ENCODE results near the gene N4BP2. TPM values are rescaled to one million over a fixed set of nuclear protein-coding genes. Genes with fewer than 3 reads are reported as not detected.

The N4BP2 gene
- total RNA-seq, 4 donors from 2014 or later = 5.3 to 11.9 (median 11.1) TPM

DNA sequence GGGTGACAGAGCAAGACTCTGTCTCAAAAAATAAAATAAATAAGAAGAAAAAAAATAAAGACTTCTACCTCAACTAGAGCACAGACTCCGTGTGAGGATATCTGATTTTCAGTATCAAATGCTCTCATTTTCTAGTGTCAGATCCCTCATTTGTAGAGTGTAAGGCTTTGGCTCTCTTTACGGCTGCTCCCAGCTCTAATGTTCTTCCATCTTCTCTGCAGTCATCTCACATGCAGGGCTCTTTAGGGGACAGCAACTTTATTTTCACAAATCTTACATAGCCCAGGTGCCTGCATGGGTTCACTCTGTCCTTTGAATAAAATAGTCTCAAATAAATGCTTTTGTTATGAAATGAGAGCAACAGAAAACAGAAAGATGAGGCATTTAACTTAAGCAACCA, 120.9 kb downstream of the N4BP2 start:
- TF ChIP-seq, protein P1, sequence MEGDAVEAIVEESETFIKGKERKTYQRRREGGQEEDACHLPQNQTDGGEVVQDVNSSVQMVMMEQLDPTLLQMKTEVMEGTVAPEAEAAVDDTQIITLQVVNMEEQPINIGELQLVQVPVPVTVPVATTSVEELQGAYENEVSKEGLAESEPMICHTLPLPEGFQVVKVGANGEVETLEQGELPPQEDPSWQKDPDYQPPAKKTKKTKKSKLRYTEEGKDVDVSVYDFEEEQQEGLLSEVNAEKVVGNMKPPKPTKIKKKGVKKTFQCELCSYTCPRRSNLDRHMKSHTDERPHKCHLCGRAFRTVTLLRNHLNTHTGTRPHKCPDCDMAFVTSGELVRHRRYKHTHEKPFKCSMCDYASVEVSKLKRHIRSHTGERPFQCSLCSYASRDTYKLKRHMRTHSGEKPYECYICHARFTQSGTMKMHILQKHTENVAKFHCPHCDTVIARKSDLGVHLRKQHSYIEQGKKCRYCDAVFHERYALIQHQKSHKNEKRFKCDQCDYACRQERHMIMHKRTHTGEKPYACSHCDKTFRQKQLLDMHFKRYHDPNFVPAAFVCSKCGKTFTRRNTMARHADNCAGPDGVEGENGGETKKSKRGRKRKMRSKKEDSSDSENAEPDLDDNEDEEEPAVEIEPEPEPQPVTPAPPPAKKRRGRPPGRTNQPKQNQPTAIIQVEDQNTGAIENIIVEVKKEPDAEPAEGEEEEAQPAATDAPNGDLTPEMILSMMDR (IDR thresholded peaks at IDR 0.05) = no peak
- no peak for TF ChIP-seq POLR2A (IDR thresholded peaks at IDR 0.05)
- intact Hi-C loops (cut with DNase I; ENCODE audit: low total_unique reads) = no loop called here
- H3K4me3 ChIP-seq (ENCODE audit: low read depth, poor library complexity, severe bottlenecking) = no peak overlapping the region
- 73 to 85% methylated on average over 2 of the region's 2 CpGs for WGBS, 2 donors
- DNase-seq (ENCODE audit: low spot score in 2 of 2) = no peak

DNA sequence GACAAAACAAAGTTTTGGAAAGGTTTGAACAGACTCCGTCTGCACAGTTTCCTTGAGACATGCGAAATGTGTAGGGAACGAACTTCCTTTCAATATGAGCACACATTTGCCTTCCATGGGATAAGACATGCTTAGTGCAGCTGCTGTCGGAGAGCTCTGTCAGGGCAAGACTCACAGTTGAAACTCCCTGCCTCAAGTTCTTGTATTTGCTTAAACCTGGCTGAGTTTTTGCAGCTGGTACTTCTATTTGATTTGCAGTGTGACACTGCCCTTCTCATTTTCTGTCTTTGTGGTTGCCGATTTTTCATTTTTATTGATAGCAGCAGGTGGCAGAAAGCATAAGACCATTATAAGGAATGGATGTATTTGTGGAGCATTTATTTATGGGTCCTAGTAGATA, 122.0 kb downstream of the N4BP2 start:
- WGBS, 2 donors = 38 to 42% methylated on average over 5 of the region's 5 CpGs
- DNase-seq (ENCODE audit: low spot score in 2 of 2) = no peak
- TF ChIP-seq POLR2A (IDR thresholded peaks at IDR 0.05) = no peak
- TF ChIP-seq, protein P1 (IDR thresholded peaks at IDR 0.05) = no peak
- intact Hi-C loops (cut with DNase I; ENCODE audit: low total_unique reads) = no loop called here
- no peak overlapping the region for H3K4me3 ChIP-seq (ENCODE audit: low read depth, poor library complexity, severe bottlenecking)

DNA sequence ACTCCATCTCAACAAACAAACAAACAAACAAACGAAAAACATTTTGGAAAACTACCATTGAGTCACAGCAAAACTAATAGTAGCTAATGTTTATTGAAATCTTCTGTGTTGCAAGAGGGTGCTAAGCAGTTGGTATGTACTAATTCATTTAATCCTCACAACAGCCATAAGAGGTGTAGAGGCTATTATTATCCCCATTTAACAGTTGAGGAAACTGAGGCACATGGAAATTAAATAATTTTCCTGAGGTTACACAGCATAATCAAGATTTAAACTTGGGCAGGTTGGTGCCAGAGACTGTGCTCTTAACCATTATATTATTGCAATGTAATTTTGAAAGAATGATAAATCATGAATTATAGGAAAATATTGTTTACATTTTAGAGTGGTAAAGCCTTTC, 122.7 kb downstream of the N4BP2 start:
- intact Hi-C loops (cut with DNase I; ENCODE audit: low total_unique reads) = no loop called here
- no peak overlapping the region for H3K4me3 ChIP-seq (ENCODE audit: low read depth, poor library complexity, severe bottlenecking)
- TF ChIP-seq, protein P1 (IDR thresholded peaks at IDR 0.05) = no peak
- no peak for TF ChIP-seq POLR2A (IDR thresholded peaks at IDR 0.05)
- no peak for DNase-seq (ENCODE audit: low spot score in 2 of 2)
- 81 to 100% methylated on average over 1 of the region's 1 CpG for WGBS, 2 donors

DNA sequence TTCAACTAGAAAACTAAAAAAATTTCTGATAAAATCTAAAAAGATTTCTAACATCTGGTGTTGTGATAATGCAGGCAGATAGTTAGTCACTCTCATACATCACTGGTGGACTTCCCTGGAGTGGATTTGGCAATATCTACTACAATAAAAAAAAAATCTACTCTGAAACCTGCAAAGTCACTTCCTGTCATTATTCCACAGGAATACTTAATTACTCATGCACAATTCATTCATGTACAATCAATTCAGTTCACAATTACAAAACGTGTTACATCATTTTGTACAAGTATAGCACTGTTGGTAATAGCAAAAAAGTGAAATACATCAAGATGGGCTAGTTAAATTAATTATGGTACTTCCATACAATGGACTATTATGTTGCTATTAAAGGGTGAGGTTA, 123.7 kb downstream of the N4BP2 start:
- TF ChIP-seq POLR2A (IDR thresholded peaks at IDR 0.05) = no peak
- TF ChIP-seq, protein P1 (IDR thresholded peaks at IDR 0.05) = no peak
- H3K4me3 ChIP-seq (ENCODE audit: low read depth, poor library complexity, severe bottlenecking) = no peak overlapping the region
- intact Hi-C loops (cut with DNase I; ENCODE audit: low total_unique reads) = no loop called here
- WGBS, 2 donors = 25 to 39% methylated on average over 1 of the region's 1 CpG
- DNase-seq (ENCODE audit: low spot score in 2 of 2) = no peak

DNA sequence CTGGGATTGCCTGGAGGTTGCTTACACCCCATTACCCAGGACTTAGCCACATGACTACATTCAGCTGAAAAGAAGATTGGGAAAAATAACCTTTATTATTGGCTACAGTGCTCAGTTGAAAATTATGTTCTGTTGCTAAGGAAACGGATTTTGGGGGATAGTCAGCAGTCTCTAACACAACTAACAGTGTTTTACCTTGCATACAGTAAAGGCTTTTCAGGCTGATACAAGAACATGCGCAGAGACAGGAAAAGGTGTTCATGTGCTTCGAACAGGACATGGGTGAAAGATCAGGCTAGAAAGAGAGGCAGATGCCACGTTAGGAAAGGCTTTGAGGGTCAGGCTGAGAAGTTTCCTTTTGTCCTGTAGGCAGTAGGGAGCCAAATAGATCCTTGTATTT, 125.4 kb downstream of the N4BP2 start:
- no peak overlapping the region for H3K4me3 ChIP-seq (ENCODE audit: low read depth, poor library complexity, severe bottlenecking)
- intact Hi-C loops (cut with DNase I; ENCODE audit: low total_unique reads) = no loop called here
- WGBS, 2 donors = 79 to 85% methylated on average over 4 of the region's 4 CpGs
- DNase-seq (ENCODE audit: low spot score in 2 of 2) = no peak
- TF ChIP-seq, protein P1 (IDR thresholded peaks at IDR 0.05) = no peak
- TF ChIP-seq POLR2A (IDR thresholded peaks at IDR 0.05) = no peak

DNA sequence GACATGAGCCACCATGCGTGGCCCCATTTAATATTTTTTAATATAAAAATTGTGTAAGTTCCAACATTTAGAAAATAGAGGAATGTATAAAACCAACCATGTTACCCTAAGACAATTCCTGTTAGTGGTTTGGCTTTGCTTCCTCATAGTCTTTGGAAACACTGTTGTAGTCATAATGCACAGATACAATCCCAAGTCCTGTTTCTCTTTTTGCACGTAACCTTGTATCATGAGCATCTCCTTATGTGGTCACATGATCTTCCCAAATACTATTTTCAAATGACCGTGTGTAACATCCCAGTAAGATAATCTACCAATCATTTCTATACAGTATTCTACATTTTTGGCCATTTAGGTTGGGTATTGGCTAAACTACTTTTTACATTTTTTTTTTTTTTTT, 126.3 kb downstream of the N4BP2 start:
- no peak for TF ChIP-seq POLR2A (IDR thresholded peaks at IDR 0.05)
- TF ChIP-seq, protein P1 (IDR thresholded peaks at IDR 0.05) = no peak
- 88 to 93% methylated on average over 3 of the region's 3 CpGs for WGBS, 2 donors
- no peak for DNase-seq (ENCODE audit: low spot score in 2 of 2)

More for the DNA sequence above, 126.3 kb downstream of the N4BP2 start:
- intact Hi-C loops (cut with DNase I; ENCODE audit: low total_unique reads) = no loop called here
- no peak overlapping the region for H3K4me3 ChIP-seq (ENCODE audit: low read depth, poor library complexity, severe bottlenecking)
